M059J (cell line): ENCODE data around the gene ST6GAL1. TPM values are rescaled to one million over a fixed set of nuclear protein-coding genes. Genes with fewer than 3 reads are reported as not detected.

Source experiments
- DNase-seq: peaks from one replicate; pipeline ENCODE4 v3.0.0-alpha.2; 2012; ENCODE audit warnings: low read depth
- total RNA-seq: library from RNA; depleted of rRNA; stranded (reverse); fragments of >200 nt; shearing (Covaris generic); gene quantifications from 2 replicates; pipeline ENCODE4 v1.2.3, GENCODE V29; 2014; rRNA removed

ST6GAL1 gene
- total RNA-seq, 1 experiment from 2014 or later, result 1.2 TPM

GRCh38 chr3:187112934-187113793 is 182.8 kb downstream of the ST6GAL1 start:
- DNase-seq, result peak; percentile 39

DNA sequence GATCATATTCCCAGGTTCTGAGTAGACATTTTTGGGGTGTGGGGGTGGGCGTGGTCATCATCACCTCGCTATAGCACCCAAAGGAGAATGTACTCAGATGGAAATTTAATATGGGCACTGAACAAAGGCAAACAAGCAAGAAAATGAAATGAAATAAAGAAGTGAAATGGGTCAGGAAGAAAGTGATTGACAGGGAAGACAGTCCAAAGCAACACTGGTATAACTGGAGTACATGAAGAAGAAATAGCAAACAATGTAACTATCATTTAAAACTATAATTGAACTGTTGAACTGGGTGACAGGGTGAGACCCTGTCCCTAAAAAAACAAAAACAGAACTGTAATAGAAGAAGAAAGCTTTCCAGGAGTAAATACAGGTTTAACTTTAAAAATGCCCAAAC is 184.2 kb downstream of the ST6GAL1 start:
- DNase-seq, result no peak

DNA sequence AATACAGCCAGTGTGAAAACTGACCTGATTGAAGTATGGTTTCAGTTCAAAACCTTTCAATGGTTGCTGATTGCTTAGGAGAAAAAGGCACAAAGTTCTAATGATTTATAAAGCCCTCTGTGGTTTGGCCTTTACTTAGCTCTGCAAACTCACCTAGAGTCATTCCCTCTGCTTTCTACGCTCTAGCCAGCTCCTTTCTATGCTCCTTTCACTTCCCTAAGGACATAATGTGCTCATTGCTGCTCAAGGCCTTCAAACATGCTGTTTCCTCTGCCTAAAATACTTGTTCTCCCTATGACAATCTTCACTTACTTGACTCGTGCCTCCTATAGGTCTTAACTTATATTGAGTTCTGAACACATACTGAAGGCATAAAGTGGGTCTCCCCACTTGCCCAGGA is 190.0 kb downstream of the ST6GAL1 start:
- no peak for DNase-seq

DNA sequence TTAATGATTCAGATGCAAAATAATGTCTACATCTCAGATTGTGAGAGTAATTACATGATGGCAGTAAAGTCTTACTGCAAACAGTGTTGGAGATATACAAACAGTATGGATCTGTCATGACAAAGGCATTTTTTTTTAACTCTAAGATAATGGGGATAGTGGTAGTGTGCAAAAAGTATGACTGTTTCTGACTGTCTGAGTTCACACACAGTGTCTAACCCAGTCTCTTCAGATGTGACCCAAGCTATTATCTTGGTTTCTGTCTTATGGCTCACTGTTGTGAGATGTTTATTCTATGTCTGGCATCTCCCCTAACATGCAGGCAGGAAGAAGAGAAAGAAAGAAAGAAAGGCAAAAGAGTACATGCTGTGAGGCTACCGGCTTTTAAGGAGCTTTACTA is 191.9 kb downstream of the ST6GAL1 start:
- DNase-seq, result no peak

DNA sequence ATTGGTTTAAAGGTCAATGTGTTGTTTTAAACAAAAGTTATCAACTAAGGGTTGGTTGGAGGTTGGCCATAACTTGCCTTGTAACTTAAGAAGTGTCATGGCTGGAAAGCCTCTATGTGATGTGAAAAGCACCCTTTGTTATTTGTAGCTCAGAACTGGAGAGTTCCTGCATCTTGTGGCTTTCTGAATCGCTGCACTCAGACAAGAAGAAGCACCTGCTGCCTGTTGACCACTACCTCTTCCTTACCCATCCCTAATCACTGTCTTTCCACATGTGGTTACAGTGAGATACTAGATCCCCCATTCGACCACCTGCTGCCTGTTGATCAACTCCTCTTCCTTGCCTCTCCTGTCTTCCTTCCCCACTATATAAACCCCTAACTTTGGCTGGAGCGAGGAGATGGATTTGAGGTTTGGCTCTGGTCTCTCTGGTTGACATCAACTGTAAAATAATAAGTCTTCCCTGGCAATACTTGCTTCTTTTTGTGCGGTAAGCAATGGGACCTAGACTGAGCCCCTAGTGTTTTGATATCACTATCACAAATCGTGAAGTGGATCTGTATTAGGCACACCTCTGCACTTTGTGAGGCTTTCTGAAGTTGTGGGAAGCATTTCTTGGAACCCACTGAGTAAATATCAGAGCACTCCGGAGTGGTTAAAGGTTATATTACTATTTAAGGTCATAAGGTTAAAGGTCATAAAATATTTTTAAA is 195.1 kb downstream of the ST6GAL1 start:
- DNase-seq, result no peak

Other genes starting within 250 kb of the ST6GAL1 start
- not detected in 2 replicates for gene KNG1, start 213.2 kb upstream of the ST6GAL1 start, total RNA-seq
- gene EIF4A2, start 146.9 kb upstream of the ST6GAL1 start, total RNA-seq, result 508 and 726 TPM in 2 replicates
- 113 and 141 TPM in 2 replicates for gene RFC4, start 124.0 kb upstream of the ST6GAL1 start, total RNA-seq
- gene ADIPOQ, start 87.8 kb upstream of the ST6GAL1 start, total RNA-seq, result not detected in 2 replicates
- gene RPL39L, start 209.0 kb downstream of the ST6GAL1 start, total RNA-seq, result 41.1 and 44.1 TPM in 2 replicates